HG02973 (cell line): ENCODE measurements around the gene NDUFS8.
A peak's percentile ranks its signal among the peaks of the same experiment; 100 is the strongest.

ENCODE experiments used
- ATAC-seq: cut with Tn5 transposase; IDR thresholded peaks from one replicate; pipeline ENCODE4 v1.9.1; 2021; ENCODE audit warnings: moderate library complexity; ENCODE audit not compliant: unreplicated experiment

The NDUFS8 gene

DNA sequence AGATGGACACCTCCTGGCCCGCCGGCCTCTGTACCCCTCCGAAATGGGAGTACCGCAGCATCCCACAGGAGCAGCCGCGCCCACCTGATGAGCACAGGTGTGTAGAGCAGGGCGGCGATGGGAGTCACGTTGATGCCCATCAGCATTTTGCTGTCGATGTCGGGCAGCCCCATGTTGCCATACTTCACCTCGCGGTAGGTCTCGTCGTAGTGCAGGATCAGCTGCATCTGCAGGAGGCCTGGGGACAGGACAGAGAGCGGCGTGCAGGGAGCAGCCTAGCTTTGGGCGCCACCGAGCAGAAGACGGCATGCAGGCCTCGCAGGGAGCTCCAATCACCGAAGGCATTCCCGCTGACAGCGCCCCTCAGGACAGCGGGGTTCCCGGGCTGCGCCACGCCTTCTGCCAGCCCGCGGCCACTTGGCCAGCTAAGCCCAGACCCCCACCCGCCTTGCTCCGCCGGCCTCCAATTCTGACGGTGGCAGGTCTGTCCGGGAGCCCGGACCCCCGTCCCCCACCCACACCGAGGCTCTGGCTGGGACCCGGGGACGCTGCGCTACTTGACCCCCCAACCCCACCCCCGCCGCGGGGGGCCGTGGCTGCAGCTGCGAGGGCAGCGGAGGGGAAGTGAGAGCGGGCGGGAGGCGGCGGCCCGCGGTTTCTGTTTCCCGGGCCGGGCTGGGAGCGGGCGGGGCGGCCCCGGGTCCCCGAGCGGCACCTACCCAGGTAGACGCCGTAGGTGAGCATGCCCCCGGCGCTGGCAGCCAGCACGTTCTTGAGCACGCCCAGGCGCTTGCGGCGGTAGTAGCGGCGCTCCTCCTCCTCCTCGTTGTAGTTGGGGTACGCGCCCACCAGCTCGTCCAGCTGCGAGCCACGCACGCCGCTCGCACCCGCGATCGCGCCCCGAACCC lies 27.3 kb upstream of the NDUFS8 start:
- ATAC-seq, result peak; percentile 28

GRCh38 chr11:68003846-68004550 lies 26.5 kb upstream of the NDUFS8 start, which contains the start of gene UNC93B1:
UNC93B1 (minus strand) TSS chr11:68004097; CDS start chr11:68004043, 54 bp downstream.
- peak; percentile 40 for ATAC-seq

- ATAC-seq, result no peak
Observed at GRCh38 chr11:68004551-68005335, 25.7 kb upstream of the NDUFS8 start.

GRCh38 chr11:68006606-68007166 lies 23.8 kb upstream of the NDUFS8 start:
- ATAC-seq, result no peak

DNA sequence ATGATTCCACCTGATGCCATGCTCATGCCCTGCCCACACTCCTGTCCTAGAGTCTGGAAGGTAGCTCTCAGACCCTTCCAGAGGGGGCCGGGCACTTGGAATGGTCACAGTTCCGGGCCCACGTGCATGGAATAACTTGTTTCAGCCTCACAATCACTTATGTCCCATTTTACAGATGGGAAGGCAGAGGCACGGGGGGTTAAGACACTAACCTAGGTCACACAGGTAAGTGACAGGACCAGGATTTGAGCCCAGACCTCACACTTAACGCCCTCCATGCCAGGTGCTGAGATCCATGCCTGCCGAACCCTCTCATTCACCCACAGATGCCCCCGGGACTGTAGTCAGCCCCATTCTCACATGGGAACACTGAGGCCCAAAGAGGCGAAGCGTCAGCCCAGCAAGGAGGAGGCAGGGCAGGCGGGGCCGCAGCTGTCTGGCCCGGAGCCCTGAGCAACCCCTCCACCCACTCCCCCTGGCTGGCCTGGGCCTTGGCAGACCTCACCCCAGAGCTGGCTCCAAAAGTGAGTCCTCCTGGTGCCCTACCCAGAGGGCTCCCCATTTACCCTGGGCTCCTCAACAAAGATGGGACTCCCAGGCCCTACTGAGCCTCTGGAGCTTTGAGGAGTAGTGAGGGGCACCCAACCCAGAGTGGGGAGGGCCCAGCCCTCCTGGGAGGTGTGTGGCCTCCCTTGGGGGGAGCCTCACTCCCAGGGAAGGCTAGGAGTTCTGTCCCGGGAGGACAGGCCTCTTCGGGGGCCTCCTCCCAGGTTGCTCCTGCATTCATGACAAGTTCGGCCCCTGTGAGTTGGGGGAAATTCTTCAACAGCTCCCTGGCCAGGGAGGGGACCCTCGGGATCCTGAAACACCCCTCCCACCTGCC lies 22.7 kb upstream of the NDUFS8 start:
- ATAC-seq, result no peak

DNA sequence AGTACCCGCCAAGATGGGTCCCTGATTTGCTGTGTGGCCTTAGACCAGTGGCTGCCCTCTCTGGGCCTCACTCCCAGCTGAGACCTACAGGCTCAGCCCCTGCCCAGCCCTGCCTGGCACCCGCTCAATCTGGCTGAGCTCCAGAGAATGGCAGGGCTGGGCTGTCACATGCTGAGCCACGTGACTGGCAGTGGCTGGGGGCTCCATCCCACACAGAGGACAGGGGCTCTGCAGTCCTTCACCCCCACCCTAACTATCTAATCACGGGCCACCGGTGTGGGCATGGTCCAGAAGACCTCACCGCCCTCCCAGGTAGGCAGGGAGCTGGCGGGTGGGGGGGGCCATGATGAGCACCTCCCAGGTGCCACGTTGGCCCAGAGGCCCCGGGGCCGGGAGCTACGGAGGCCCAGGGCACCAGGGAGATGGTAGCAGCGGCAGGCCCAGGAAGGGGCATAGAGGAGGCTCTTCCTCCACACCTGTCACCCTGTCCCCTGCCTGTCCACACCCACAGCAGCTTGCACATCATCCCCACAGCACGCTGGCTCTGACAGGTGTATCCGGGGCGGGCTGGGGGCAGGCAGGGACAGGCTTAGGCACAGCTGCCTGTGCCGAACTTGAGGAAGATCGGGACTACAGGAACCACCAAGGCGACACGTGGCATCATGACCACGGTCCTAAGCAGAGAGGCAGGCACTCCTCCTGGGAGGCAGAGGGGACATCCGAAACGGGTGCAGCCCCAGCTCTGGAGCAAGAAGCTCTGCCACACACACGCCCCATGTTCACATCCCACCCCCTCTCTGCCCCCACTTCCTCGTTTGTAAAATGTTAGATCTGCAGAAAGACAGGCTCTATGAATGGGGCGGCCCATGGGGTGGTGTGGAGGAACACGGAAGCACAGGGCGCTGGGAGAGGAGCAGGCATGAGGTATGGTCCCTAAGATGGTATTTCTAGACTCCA lies 21.8 kb upstream of the NDUFS8 start:
- no peak for ATAC-seq

- ATAC-seq, result no peak
Observed at GRCh38 chr11:68009391-68010089, 20.9 kb upstream of the NDUFS8 start.

- ATAC-seq, result no peak
Observed at GRCh38 chr11:68010090-68011041, 20.1 kb upstream of the NDUFS8 start, which contains the start of gene ALDH3B1. ALDH3B1 (plus strand) TSS chr11:68010327; CDS start chr11:68015298, 4,971 bp downstream.

- no peak for ATAC-seq
Observed at GRCh38 chr11:68011051-68011943, 19.2 kb upstream of the NDUFS8 start.

- no peak for ATAC-seq
Observed at GRCh38 chr11:68012044-68012842, 18.2 kb upstream of the NDUFS8 start.

DNA sequence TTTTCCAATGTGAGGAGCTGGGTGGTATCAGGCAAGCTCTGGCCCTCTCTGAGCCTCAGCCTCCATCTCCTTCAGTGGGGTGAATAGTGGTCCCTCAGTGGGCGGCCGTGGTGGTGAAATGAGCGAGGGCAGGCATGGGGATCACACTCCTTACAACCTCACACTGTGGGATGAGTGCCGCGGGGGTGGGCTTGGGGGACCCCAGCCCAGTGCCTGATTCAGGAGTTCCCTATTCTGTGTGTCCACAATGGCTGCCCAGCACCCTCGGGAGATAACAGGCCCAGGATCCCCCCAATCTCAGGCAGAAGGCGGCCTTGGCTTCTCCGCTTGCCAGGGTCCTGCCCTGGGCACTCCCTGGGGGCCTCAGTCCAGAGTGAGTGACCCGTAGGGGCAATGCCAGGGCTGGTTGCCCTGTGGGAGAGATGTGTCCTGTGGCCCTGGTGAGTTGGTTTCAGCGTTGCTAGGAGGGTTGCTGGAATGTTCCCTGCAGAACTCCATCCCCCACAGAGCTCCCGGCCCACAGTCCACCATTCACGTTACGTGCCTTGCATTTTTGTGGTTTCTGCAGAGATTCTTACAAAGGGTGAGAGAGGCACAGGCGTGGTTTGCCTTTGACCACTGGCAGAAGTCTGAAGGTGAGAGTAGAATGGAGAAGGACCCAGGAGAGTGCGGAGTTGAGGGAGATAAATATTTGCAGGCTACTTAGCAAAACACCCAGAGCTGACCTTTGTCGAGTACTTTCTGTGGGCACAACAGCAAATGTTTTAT lies 17.5 kb upstream of the NDUFS8 start:
- no peak for ATAC-seq

DNA sequence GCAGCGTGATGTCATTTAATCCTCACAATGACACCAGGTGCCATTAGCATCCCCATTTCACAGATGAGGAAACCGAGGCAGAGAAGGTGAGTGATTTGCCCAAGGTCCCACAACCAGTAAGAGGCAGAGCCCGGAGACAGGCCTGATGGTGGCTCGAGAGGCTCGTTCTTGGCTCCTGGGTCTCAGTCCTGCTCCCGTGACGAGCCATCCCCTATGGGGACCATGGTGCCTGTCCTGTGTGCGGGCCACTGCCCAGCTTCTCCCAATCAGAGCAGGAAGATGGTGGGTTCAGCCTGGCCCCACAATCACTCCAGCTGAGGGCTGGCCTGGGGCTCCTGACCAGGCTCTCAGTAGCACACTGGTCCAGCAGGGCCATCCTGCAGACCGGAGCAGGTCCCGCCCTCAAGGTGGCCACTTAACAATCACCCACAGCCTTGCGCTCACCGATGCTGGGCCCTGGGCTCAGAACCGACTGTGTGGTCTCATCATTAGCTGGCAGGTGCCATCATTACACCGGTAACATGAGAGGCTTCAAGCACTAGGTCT lies 16.8 kb upstream of the NDUFS8 start:
- ATAC-seq, result no peak

- ATAC-seq, result no peak
Observed at GRCh38 chr11:68014157-68014946, 16.1 kb upstream of the NDUFS8 start.
